Type B pancreatic cell (in vitro differentiated cells): ENCODE measurements around the gene TCF4. TPM values are rescaled to one million over a fixed set of nuclear protein-coding genes. Genes with fewer than 3 reads are reported as not detected.

Experiments
- DNase-seq: peaks from one replicate; pipeline ENCODE4 v3.0.0; 2021; ENCODE audit warnings: mixed read lengths; ENCODE audit not compliant: unreplicated experiment; ENCODE audit errors: extremely low spot score
- H3K27ac Mint-ChIP-seq: 2 replicates; pipeline ENCODE4 v1.8.0; 2021; ENCODE audit warnings: mild to moderate bottlenecking, mixed read lengths
- H3K27me3 Mint-ChIP-seq: 2 replicates; pipeline ENCODE4 v1.8.0; 2021; ENCODE audit warnings: mixed read lengths
- H3K36me3 Mint-ChIP-seq: 2 replicates; pipeline ENCODE4 v1.8.0; 2021; ENCODE audit warnings: mixed read lengths
- H3K4me1 Mint-ChIP-seq: one replicate; pipeline ENCODE4 v1.8.0; 2021; ENCODE audit warnings: mixed read lengths; ENCODE audit not compliant: unreplicated experiment
- H3K4me3 Mint-ChIP-seq: 2 replicates; pipeline ENCODE4 v1.8.0; 2021; ENCODE audit warnings: mild to moderate bottlenecking, mixed read lengths
- H3K9me3 Mint-ChIP-seq: 2 replicates; pipeline ENCODE4 v1.8.0; 2021; ENCODE audit warnings: mixed read lengths
- CTCF ChIP-seq: fragments of 200-600 bp; sonication (generic); conservative IDR thresholded peaks from 2 replicates; pipeline ENCODE4 v1.5.0; 2021; ENCODE audit warnings: antibody characterized with exemption, mild to moderate bottlenecking
- total RNA-seq: library from RNA; stranded (reverse); gene quantifications from 2 replicates; pipeline ENCODE4 v1.2.1, GENCODE V29; 2021; ENCODE audit warnings: low replicate concordance

Gene TCF4
- total RNA-seq, 1 donor from 2014 or later: 189 TPM

- no peaks in the 10 kb centered on the region for H3K9me3 Mint-ChIP-seq
- peak overlapping the region; percentile 26 for H3K4me3 Mint-ChIP-seq
- H3K36me3 Mint-ChIP-seq: no peaks in the 10 kb centered on the region
- H3K27me3 Mint-ChIP-seq: no peaks in the 10 kb centered on the region
- H3K4me1 Mint-ChIP-seq: peaks cover 58% of the 10 kb centered on the region
- no peak for DNase-seq
- H3K27ac Mint-ChIP-seq: no peak overlapping the region
- no peak for TF ChIP-seq CTCF
Observed at GRCh38 chr18:55402731-55403405, 185.1 kb downstream of the TCF4 start.

- no peaks in the 10 kb centered on the region for H3K36me3 Mint-ChIP-seq
- DNase-seq: no peak
- no peak for TF ChIP-seq CTCF
- H3K4me1 Mint-ChIP-seq: peaks cover 58% of the 10 kb centered on the region
- H3K27me3 Mint-ChIP-seq: no peaks in the 10 kb centered on the region
- H3K9me3 Mint-ChIP-seq: no peaks in the 10 kb centered on the region
- peak overlapping the region; percentile 77 for H3K4me3 Mint-ChIP-seq
- H3K27ac Mint-ChIP-seq: peak overlapping the region; percentile 68
Observed at GRCh38 chr18:55401638-55402191, 186.3 kb downstream of the TCF4 start.

GRCh38 chr18:55400590-55401541 is 187.1 kb downstream of the TCF4 start:
- peaks cover 50% of the 10 kb centered on the region for H3K4me1 Mint-ChIP-seq
- no peak for TF ChIP-seq CTCF
- no peak for DNase-seq
- no peaks in the 10 kb centered on the region for H3K27me3 Mint-ChIP-seq
- no peaks in the 10 kb centered on the region for H3K36me3 Mint-ChIP-seq
- no peaks in the 10 kb centered on the region for H3K9me3 Mint-ChIP-seq
- H3K4me3 Mint-ChIP-seq: peak overlapping the region; percentile 77
- peak overlapping the region; percentile 68 for H3K27ac Mint-ChIP-seq

- H3K9me3 Mint-ChIP-seq: no peaks in the 10 kb centered on the region
- no peak for DNase-seq
- no peak for TF ChIP-seq CTCF
- no peaks in the 10 kb centered on the region for H3K27me3 Mint-ChIP-seq
- peaks cover 42% of the 10 kb centered on the region for H3K4me1 Mint-ChIP-seq
- no peaks in the 10 kb centered on the region for H3K36me3 Mint-ChIP-seq
- no peak overlapping the region for H3K27ac Mint-ChIP-seq
- no peak overlapping the region for H3K4me3 Mint-ChIP-seq
Observed at GRCh38 chr18:55400081-55400480, 187.9 kb downstream of the TCF4 start.

GRCh38 chr18:55398858-55399257 is 189.1 kb downstream of the TCF4 start:
- DNase-seq: no peak
- Mint-ChIP-seq H3K4me1 (peaks cover 33% of the 10 kb centered on the region), H3K9me3 (peaks cover 3% of the 10 kb centered on the region), H3K4me3 (no peak overlapping the region), H3K36me3 (peaks cover 3% of the 10 kb centered on the region), H3K27me3 (no peaks in the 10 kb centered on the region), H3K27ac (no peak overlapping the region)
- TF ChIP-seq CTCF: no peak
